Measurements from ENCODE around the gene COL12A1. TPM values are rescaled to one million over a fixed set of nuclear protein-coding genes. Genes with fewer than 3 reads are reported as not detected.

COL12A1 gene
- total and polyA plus RNA-seq, 2 of the 13 experiments (the other 11 are each of a cell fraction or from before 2014, with no cell fraction given): 0.02 TPM; not detected in 1

DNA sequence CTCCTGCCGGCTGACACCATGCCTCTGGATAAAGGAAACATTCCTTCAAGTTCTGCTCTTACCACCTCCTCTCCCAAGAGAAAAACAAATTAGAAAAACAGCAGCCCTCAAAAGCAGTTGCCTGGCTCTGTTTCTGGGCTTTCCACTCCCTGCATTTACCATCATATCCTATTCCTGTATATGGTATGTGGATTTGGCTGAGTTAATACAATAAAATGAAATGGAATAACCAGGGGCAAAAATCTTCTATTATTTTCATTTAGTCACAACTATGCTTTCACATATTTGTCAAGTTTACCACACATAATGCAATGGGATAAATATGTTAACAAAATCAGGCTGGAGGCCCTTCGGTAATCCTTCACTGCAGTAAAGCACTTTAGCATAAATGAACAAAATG is 34.3 kb downstream of the COL12A1 start (continued):
- no peak for TF ChIP-seq HNF4G (IDR thresholded peaks at IDR 0.05; ENCODE audit: borderline replicate concordance, low read depth, low read length)
- no peak for TF ChIP-seq HNF4G (CRISPR knock-in tag; IDR thresholded peaks at IDR 0.05; ENCODE audit: borderline replicate concordance, low read depth)

DNA sequence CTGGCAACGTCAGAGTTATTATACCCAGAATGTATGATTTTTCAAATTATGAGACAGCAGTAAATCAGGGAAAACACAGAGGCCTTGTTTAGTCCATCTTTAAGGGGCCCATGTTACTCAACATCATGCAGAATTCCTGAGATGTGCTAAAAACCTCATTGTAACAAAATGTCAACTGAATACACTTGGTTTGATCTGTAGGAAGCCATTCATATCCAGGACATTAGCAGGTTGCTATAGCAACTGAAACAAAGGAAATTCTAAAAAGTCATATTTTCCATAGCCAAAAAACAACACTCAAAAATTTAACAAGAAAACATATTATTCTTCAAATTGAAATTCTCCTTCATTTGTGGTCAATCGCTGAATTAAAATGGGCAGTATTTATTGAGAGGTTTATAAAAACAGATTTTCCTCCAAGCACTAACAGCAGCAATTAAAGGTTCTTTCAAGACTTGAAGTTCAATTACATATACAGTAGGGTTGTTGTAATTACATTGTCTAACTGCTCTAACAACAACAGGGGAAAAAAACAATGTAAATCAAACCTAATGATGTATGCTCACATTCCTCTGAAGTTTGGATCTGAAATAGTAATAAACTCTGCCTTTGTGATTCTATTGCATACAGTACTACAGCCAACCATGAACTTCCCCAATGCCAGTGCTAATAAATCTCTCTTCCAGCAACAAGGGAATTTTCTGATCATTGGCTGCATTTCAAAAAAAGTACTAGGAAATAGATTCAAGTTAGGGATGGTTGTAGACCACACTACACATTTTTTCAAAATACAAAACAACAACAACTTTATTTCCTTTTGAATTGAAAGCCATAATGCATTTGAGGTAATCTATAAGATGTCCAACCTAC is 34.9 kb downstream of the COL12A1 start:
- 1% methylated on average over 2 of the region's 2 CpGs for WGBS (ENCODE audit: low lambda C conversion rate)

DNA sequence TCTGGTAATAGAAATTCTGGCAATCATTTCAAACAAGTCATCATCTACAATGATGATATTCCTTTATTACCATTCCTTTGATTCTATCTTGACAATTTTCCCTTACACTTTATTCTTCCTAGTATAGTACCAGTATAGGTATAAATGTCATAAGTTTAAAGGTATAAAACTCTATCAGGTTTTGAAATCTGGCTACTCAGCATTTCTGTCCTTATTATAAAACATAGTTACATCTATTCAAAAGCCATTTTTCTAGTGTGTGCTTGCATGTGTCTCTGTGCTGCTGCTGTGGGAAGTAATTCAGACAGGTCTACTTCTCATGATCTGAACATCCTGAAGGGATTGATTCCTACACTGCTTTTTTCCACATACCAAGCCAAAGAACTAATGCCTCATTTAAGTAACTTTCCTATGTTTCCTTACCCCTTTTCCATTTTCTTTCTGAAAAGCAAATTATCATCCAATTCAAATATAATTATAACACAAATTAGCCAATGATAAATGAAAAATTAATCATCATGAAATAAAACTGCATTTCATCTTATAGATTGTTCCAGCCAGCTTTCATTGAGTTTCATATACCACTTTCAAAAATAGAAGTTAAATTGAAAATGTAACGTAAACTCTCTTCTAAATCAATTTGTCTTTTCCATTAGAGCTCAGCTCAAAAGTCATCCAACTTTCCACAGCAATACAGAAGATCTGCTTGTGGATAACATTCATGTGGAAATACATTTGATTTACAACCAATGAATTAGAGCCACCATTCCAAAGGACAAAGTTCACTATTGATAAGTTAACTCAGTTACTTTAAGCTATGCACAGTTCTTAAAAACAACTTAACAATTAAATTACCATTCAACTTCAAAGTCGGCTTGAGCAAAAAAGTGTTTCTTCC is 35.9 kb downstream of the COL12A1 start:
- TF ChIP-seq JDP2 (CRISPR knock-in tag; IDR thresholded peaks at IDR 0.05; ENCODE audit: borderline replicate concordance) (no peak), ZNF441 (CRISPR knock-in tag; IDR thresholded peaks at IDR 0.05; ENCODE audit: borderline replicate concordance) (no peak), MAFF (IDR thresholded peaks at IDR 0.05; ENCODE audit: low read depth, low read length) (peak; percentile 75), MAFK (conservative IDR thresholded peaks at IDR 0.05 in 1 of 2, IDR thresholded peaks at IDR 0.05 in 1 of 2; ENCODE audit: low read length in 2 of 2) (peak; percentile 65 to 83)
- TF ChIP-seq, protein P1, sequence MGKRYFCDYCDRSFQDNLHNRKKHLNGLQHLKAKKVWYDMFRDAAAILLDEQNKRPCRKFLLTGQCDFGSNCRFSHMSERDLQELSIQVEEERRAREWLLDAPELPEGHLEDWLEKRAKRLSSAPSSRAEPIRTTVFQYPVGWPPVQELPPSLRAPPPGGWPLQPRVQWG (CRISPR knock-in tag; IDR thresholded peaks at IDR 0.05; ENCODE audit: borderline replicate concordance, low read depth): no peak
- Histone ChIP-seq H3K4me2 (ENCODE audit: low read depth, low read length) (no peak overlapping the region), H3K36me3 (replicated peaks in 1 of 2; ENCODE audit: control insufficient read depth in 1 of 2, insufficient read depth in 2 of 2, low read length in 2 of 2) (no peaks in the 10 kb centered on the region), H3K9me3 (ENCODE audit: low read length) (no peaks in the 10 kb centered on the region), H3K4me3 (replicated peaks in 1 of 3; ENCODE audit: insufficient read depth in 1 of 3, low read depth in 2 of 3, low read length in 3 of 3) (no peak overlapping the region), H3K27me3 (ENCODE audit: control insufficient read depth in 1 of 2, insufficient read depth in 2 of 2, low read length in 2 of 2) (no peaks in the 10 kb centered on the region), H3K9ac (ENCODE audit: insufficient read depth, low read depth, low read length) (no peak overlapping the region), H3K27ac (ENCODE audit: extremely low read length, insufficient read depth, low read length) (no peak overlapping the region), H2AFZ (ENCODE audit: low read length) (no peak overlapping the region), H3K4me1 (ENCODE audit: insufficient read depth, low read length) (no peaks in the 10 kb centered on the region), H4K20me1 (ENCODE audit: insufficient read depth, low read length) (no peaks in the 10 kb centered on the region), H3K79me2 (ENCODE audit: insufficient read depth, low read length) (no peaks in the 10 kb centered on the region)
- CTCF ChIA-PET (ENCODE audit: low intra/inter-chr PET ratio, low total read pairs): no interaction called here
- no TSS peak for BruUV-seq (replicated peaks)
- intact Hi-C loops (cut with micrococcal nuclease; ENCODE audit: unreplicated experiment): no loop called here
- POLR2A ChIA-PET: no interaction called here
- FAIRE-seq (no peak), DNase-seq (ENCODE audit: low spot score) (no peak), ATAC-seq (no peak)
- 6% methylated on average over 2 of the region's 2 CpGs for whole genome bisulfite sequencing (ENCODE audit: low lambda C conversion rate)
- in situ Hi-C loops (cut with HindIII; ENCODE audit: extremely low pct_ligation_motif_present, low pct_unique_long_range_greater_than_20kb): no loop called here

More for the DNA sequence above, 34.9 kb downstream of the COL12A1 start:
- intact Hi-C loops (cut with micrococcal nuclease; ENCODE audit: unreplicated experiment) (no loop called here), in situ Hi-C loops (cut with HindIII; ENCODE audit: extremely low pct_ligation_motif_present, low pct_unique_long_range_greater_than_20kb) (no loop called here)
- H3K9ac ChIP-seq (ENCODE audit: insufficient read depth, low read depth, low read length): no peak overlapping the region
- no TSS peak for BruUV-seq (replicated peaks)
- no peak for DNase-seq (ENCODE audit: low spot score)
- no peak overlapping the region for H3K27ac ChIP-seq (ENCODE audit: extremely low read length, insufficient read depth, low read length)
- CTCF ChIA-PET (ENCODE audit: low intra/inter-chr PET ratio, low total read pairs): no interaction called here
- ATAC-seq: no peak
- H3K9me3 ChIP-seq (ENCODE audit: low read length): no peaks in the 10 kb centered on the region
- no peak overlapping the region for H2AFZ ChIP-seq (ENCODE audit: low read length)
- H3K4me1 ChIP-seq (ENCODE audit: insufficient read depth, low read length): no peaks in the 10 kb centered on the region
- no peaks in the 10 kb centered on the region for H3K27me3 ChIP-seq (ENCODE audit: control insufficient read depth in 1 of 2, insufficient read depth in 2 of 2, low read length in 2 of 2)
- no peaks in the 10 kb centered on the region for H4K20me1 ChIP-seq (ENCODE audit: insufficient read depth, low read length)
- FAIRE-seq: no peak
- no peaks in the 10 kb centered on the region for H3K79me2 ChIP-seq (ENCODE audit: insufficient read depth, low read length)
- H3K4me3 ChIP-seq (replicated peaks in 1 of 3; ENCODE audit: insufficient read depth in 1 of 3, low read depth in 2 of 3, low read length in 3 of 3): no peak overlapping the region
- no peak overlapping the region for H3K4me2 ChIP-seq (ENCODE audit: low read depth, low read length)
- no peak for TF ChIP-seq ZNF672 (CRISPR knock-in tag; IDR thresholded peaks at IDR 0.05)
- peak; percentile 12; the same call in 1 of the 2 replicates for TF ChIP-seq RFX1 (IDR thresholded peaks at IDR 0.05)
- H3K36me3 ChIP-seq (replicated peaks in 1 of 2; ENCODE audit: control insufficient read depth in 1 of 2, insufficient read depth in 2 of 2, low read length in 2 of 2): no peaks in the 10 kb centered on the region
- POLR2A ChIA-PET: no interaction called here
